ENCODE results near the gene RGS17.
A peak's percentile ranks its signal among the peaks of the same experiment; 100 is the strongest.
"Not testable (repeated sequence)": the region's sequence is repeated elsewhere in the genome, so short reads cannot be mapped to it uniquely, and the experiment has no call there.

The RGS17 gene

DNA sequence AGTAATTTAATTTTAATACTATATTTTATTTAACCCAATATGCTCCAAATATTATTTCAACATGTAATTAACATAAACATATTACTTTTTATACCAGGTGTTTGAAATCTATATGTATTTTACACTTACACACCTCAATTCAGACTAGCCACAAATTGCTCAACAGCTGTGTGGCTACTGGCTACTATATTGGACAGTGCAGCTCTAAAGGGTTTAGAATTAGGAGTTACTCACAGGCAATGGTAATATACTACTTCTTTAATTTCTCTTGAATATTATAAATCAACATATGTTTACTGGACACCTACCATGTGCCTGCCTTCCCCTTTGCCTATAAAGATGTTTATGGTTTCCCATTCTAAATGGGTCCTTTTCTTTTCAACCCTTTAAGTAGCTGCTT lies 130.8 kb downstream of the RGS17 start:
- H3K4me3 ChIP-seq (replicated peaks in 1 of 2; ENCODE audit: low read depth in 2 of 2, low read length in 2 of 2): no peak overlapping the region
- TF ChIP-seq CTCF (IDR thresholded peaks at IDR 0.05; ENCODE audit: low read depth, low read length): no peak

DNA sequence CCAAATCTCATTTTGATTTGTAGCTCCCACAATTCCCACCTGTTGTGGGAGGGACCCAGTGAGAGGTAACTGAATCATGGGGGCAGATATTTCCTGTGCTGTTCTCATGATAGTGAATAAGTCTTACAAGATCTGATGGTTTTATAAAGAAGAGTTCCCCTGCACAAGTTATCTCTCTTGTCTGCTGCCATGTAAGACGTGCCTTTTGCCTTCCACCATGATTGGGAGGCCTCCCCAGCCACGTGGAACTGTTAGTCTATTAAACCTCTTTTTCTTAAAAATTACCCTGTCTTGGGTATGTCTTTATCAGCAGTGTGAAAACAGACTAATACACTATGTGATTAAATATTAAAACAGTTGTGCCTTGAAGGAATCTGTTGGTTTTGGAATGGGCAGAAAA lies 131.5 kb downstream of the RGS17 start:
- H3K4me3 ChIP-seq (replicated peaks in 1 of 2; ENCODE audit: low read depth in 2 of 2, low read length in 2 of 2); DNase-seq (ENCODE audit: low read depth in 2 of 2): not testable (repeated sequence)

More for the DNA sequence above, 130.8 kb downstream of the RGS17 start:
- DNase-seq (ENCODE audit: low read depth in 2 of 2): no peak

DNA sequence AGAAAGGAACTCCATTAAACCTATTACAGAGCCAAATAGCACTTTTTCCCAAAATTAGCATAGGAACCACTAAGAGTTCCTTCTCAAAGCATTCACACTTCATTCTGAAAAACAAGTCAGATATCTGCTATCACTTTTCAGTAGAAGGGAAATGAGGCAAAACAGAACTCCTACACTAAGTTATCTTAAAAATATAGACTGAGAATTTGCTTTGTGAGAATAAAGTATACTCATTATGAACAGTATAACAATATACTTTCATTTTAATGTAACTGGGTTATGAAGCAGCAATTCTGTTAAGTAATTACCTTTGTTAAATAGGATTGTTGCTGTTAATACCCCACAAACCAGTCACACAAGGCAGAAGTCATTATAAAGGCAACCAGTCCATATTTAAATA lies 137.2 kb downstream of the RGS17 start:
- TF ChIP-seq CTCF (IDR thresholded peaks at IDR 0.05; ENCODE audit: low read depth, low read length): no peak
- H3K4me3 ChIP-seq (replicated peaks in 1 of 2; ENCODE audit: low read depth in 2 of 2, low read length in 2 of 2): no peak overlapping the region
- DNase-seq (ENCODE audit: low read depth in 2 of 2): no peak

GRCh38 chr6:152993431-152993830 lies 137.7 kb downstream of the RGS17 start:
- no peak overlapping the region for H3K4me3 ChIP-seq (replicated peaks in 1 of 2; ENCODE audit: low read depth in 2 of 2, low read length in 2 of 2)
- peak; percentile 31 for TF ChIP-seq CTCF (IDR thresholded peaks at IDR 0.05; ENCODE audit: low read depth, low read length)
- no peak for DNase-seq (ENCODE audit: low read depth in 2 of 2)

DNA sequence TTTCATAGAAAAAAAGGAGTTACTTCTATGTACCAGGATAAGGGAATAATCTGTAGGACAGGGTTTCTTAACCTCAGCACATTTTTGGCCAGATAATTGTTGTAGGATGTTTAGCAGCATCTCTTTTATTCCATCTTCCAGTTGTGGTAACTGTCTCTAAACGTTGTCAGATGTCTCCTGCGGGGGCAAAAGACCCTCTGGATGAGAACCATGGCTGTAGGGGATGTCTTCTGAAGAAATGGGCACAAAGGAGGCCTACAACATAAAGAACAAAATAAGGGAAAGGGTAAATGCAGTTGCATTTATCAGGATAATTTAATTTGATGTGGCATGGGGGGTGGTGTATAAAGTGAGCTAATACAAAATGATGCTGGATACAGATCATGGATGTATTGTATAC lies 144.1 kb downstream of the RGS17 start:
- no peak for TF ChIP-seq CTCF (IDR thresholded peaks at IDR 0.05; ENCODE audit: low read depth, low read length)
- no peak for DNase-seq (ENCODE audit: low read depth in 2 of 2)
- no peak overlapping the region for H3K4me3 ChIP-seq (replicated peaks in 1 of 2; ENCODE audit: low read depth in 2 of 2, low read length in 2 of 2)

DNA sequence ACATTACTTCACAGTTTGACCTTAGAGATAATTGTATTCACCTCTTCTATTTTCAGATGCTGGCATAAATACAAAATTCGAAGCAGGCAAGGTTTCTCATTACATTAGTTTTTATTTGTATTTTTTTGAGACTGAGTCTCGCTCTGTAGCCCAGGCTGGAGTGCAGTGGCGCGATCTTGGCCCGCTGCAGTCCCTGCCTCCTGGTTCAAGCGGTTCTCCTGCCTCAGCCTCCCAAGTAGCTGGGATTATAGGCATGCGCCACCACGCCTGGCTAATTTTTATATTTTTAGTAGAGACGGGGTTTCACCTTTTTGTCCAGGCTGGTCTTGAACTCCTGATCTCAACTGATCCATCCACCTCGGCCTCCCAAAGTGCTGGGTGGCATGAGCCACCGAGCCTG lies 145.8 kb downstream of the RGS17 start:
- not testable (repeated sequence) for H3K4me3 ChIP-seq (replicated peaks in 1 of 2; ENCODE audit: low read depth in 2 of 2, low read length in 2 of 2); DNase-seq (ENCODE audit: low read depth in 2 of 2)

DNA sequence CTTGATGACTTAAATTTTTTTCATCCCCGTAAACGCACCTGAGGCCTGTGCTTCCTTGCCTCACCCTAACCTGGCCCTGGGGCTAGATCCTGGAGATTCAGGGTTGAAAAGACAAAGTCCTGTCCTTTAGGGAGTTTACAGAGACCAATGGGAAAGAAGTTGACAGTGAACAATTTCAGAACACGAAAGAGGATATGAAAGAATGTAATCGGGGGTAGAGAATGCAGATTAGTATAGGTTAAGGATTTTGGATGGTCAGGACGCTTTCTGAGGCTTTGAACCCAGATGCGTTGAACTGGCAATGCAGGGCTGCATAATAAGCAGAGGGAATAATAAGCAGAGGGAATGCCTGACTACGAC lies 146.6 kb downstream of the RGS17 start:
- DNase-seq (ENCODE audit: low read depth in 2 of 2): peak in 1 of 2 donors; percentile 19
- peak overlapping the region; percentile 69 to 88 for H3K4me3 ChIP-seq (replicated peaks in 1 of 2; ENCODE audit: low read depth in 2 of 2, low read length in 2 of 2)

More for the DNA sequence above, 146.6 kb downstream of the RGS17 start:
- no peak for TF ChIP-seq CTCF (IDR thresholded peaks at IDR 0.05; ENCODE audit: low read depth, low read length)

Data from cardiac fibroblast (primary cell).